AG09319 (cell line): ENCODE data around the gene PIAS1.

Source experiments
- DNase-seq: peaks from one replicate; pipeline ENCODE4 v3.0.0-alpha.2; 2010; ENCODE audit warnings: low read depth; ENCODE audit errors: extremely low read depth
- TF ChIP-seq, protein P1 (sequence below): IDR thresholded peaks from 2 replicates; pipeline ENCODE4 v1.5.1; 2011; ENCODE audit warnings: low read depth, mild to moderate bottlenecking, inconsistent platforms, low read length, moderate library complexity

PIAS1 gene

DNA sequence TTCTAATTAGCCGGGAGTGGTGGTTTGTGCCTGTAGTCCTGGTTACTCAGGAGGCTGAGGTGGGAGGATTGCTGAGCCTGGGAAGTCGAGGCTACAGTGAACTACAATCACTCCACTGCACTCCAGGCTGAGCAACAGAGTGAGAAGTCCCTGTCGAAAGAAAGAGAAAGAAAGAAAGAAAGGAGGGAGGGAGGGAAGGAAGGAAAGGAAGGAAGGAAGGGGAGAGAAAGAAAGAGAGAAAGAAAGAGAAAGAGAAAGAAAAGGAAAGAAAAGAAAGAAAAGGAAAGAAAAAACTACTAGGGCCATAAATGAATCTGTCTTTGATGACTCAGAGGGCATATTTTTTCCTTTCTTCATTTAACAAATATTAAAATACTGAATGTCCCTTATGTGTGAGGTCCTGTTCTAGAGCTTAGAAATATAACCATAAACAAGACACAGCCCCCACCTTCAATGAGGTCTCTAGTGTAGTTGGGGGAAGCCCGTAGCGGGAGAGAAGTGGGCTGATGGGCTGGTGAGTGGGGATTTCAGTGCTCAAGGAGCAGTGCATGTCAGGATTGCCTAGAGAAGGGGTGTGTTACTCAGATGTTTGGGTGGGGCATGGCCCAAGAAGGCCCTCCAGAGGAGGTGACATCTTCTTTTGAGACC, 35.2 kb upstream of the PIAS1 start:
- DNase-seq = no peak
- TF ChIP-seq, protein P1, sequence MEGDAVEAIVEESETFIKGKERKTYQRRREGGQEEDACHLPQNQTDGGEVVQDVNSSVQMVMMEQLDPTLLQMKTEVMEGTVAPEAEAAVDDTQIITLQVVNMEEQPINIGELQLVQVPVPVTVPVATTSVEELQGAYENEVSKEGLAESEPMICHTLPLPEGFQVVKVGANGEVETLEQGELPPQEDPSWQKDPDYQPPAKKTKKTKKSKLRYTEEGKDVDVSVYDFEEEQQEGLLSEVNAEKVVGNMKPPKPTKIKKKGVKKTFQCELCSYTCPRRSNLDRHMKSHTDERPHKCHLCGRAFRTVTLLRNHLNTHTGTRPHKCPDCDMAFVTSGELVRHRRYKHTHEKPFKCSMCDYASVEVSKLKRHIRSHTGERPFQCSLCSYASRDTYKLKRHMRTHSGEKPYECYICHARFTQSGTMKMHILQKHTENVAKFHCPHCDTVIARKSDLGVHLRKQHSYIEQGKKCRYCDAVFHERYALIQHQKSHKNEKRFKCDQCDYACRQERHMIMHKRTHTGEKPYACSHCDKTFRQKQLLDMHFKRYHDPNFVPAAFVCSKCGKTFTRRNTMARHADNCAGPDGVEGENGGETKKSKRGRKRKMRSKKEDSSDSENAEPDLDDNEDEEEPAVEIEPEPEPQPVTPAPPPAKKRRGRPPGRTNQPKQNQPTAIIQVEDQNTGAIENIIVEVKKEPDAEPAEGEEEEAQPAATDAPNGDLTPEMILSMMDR = no peak

DNA sequence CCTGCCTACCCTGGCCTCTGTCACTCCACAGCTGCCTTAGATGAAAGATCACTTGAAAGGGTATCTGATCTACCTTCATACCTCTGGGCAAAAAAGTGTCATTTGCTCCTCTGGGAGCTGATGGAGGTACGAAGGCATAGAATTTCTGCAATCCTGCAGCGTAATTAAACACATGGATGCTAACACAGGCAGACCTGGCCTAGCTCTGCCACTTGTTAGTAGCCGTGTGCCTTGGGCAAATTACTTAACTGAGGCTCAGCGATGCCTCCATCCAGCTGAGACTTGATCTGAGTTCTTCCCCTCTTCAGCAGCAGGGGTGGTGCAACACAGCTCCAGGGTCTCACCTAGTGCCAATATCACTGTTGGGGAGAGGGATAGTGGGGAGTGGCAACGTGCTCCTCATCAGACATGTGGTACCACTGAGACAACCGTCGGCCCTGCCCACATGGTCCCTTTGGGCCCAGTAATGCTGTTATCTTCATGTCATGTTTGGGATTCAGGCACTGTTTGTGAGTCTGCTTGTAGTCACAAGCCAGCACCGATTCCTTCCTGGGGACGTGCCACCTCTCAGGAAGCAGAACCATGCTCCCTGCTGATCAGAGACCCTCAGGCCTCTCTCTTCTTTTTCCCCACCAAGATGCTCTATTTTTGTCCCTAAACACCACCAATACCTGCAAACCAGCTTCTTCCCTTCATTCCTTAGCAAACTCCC, 34.1 kb upstream of the PIAS1 start:
- DNase-seq = no peak
- TF ChIP-seq, protein P1 = no peak

DNA sequence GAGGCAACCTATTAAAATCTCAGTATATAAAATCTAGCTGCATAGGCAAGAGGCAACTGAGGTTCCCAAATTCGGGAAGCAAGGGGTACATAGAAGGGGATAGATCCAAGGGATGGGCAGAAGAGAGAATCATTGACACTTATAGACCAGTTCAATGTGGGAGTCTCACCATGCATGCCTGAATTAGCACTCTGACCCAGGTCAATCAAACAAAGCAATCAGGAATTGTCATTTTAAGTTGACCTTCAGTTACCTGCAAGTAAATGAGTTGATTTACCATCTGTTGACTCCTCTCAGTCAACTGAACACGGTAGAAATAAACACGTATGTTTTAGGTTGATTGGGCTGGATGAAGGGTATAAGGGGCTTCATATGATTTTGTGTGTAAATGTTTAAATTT, 33.4 kb upstream of the PIAS1 start:
- TF ChIP-seq, protein P1 = no peak

DNA sequence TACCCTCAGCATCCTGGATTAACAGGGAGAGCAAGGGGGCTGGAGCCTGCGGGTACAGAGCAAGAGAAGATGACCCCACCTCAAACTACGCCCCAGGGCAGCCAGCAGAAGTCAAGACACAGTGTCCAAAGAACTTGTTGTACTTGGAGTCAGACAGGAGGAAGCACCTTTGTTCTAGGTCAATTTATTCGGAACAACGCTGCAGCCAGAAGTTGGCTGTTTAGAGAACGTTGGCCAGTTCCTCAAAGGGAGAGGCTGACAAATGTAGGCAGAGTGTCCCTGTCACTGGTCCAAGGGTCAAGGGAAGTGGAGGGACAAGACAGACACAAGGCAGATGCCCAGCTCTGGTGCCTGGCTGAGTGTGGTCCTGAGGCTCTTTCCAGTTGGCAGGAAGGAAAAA, 32.1 kb upstream of the PIAS1 start:
- TF ChIP-seq, protein P1 = no peak
- no peak for DNase-seq

More for the DNA sequence above, 33.4 kb upstream of the PIAS1 start:
- no peak for DNase-seq

DNA sequence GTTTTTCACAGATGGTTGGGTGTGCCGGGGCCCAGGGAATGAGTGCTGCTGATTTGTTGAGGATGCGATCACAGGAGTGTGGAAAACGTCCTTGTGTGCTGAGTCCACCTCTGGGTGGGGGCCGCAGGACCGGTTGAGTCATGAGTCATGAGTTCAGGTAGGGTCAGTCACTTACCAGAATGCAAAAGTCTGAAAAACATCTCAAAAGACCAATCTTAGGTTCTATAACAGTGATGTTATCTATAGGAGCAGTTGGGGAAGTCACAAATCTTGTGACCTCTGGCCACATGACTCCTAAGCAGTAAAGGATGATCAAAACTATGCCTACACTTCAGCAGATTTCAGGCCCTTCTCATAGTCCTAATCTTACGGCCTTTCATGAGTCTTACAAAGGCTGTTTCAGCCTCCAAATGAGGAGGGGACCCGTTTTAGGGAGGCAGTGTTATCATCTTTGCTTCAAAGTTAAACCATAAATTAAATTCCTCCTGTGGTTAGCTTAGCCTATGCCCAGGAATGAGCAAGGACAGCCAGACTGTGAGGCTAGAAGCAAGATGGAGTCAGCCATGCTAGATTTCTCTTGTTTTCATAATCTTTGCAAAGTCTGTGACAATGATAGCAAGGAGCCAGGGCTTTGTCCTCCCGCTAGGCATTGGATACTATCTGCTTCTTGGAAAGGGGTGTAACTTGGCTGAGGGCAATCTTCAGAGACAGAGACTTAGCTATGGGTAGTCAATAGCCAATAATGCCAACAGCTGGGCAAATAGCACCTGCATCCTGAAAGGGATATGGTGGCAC, 30.6 kb upstream of the PIAS1 start:
- no peak for DNase-seq
- TF ChIP-seq, protein P1 = no peak

DNA sequence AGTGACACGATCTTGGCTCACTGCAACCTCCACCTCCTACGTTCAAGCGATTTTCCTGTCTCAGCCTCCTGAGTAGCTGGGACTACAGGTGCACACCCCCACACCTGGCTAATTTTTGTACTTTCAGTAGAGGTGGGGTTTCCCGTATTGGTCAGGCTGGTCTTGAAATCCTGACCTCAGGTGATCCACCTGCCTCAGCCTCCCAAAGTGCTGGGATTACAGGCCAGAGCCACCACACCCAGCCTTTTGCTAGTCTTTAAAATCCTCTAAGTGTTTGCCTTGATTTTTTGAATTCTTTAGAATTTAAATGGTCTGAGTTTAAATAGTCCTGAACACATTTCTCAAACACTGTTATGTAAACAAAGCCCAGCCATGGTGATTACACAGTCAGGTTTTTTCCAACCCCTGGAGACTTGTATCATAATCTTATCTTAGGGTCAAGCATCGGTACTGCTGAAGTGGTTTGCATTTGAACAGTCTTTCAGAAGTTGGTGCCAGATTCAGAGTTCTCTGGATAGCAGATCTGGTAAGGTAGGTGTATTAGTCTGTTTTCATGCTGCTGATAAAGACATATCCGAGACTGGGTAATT, 28.2 kb upstream of the PIAS1 start:
- TF ChIP-seq, protein P1 = no peak
- DNase-seq = no peak
